Stimulated activated CD4-positive, alpha-beta T cell treated with anti-CD3 and anti-CD28 coated beads, Interleukin-4, amount 100 ng/mL, for 1 hour (primary cell): ENCODE measurements around the gene PCP4L1.
"Not testable (repeated sequence)": the region's sequence is repeated elsewhere in the genome, so short reads cannot be mapped to it uniquely, and the experiment has no call there.

Experiments
- DNase-seq: peaks from one replicate; pipeline ENCODE4 v3.0.0-alpha.2; 2020

PCP4L1 gene

DNA sequence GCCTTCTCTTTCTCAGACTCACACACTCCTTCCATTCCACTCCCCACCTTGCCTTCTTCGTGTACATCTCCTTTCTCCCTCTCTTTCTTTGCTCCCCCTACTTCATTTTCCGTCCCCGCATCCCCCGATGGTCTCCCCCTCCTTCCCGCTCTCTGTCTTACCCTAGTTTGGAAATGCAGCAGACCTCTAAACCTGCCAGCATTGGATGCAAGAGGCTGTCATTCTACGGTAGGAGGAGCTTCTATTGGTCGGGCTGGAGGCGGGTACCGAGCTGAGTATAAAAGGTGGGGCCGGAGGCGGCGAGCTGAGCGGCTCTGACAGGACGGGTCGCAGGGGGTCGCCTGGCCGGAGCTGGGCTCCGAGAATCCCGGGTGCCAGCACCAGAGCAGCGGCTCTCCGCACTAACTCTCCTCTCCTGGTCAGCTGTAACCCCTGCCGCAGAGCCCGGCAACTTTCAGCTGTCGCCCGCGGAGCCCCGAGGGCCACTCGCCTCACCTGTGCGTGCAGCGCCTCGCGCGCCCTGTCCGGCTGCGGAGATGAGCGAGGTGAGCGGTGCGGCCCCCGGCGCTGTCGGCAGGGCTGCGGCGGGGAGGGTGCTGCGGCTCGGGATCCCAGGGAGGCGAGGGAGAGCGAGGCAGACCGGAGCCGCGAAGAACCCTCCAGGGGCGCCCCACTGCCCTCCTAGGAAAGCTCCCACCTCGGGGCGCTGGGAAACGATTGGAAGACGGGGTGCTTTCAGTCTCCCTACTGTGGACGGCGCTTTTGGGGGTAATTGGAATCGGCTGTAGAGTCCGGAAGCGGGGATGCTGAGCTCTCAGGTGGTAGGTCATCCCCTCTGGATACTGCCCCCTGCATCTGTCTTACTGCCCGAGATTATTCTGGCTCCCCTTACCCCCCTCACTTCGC is at the start of gene PCP4L1:
PCP4L1 (plus strand) TSS at position 307 of the 906 bp plus-strand sequence; CDS start at position 537, 230 bp downstream.
- DNase-seq: peak; percentile 34

DNA sequence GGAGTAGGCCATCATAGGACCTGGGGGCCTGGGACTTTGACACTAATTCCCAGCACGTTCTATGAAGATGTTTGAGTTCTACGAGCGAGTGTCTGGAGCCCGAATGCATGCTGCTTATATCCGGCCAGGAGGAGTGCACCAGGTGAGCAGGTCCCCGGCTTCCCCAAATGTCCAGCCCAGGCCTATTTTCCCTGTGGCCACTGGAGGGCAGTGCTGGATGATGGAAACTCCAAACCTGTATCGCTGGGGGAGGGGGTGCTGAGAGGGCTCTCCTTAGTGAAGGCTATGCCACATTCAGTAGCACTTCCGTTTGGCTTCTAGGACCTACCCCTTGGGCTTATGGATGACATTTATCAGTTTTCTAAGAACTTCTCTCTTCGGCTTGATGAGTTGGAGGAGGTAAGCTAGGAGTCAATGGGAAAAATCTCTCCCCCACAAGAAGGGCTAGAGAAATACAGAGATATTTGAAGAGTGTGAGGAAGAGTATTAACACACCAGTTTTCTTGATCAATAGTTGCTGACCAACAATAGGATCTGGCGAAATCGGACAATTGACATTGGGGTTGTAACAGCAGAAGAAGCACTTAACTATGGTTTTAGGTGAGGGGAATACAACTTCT is 48.6 kb upstream of the PCP4L1 start:
- peak; percentile 69 for DNase-seq

DNA sequence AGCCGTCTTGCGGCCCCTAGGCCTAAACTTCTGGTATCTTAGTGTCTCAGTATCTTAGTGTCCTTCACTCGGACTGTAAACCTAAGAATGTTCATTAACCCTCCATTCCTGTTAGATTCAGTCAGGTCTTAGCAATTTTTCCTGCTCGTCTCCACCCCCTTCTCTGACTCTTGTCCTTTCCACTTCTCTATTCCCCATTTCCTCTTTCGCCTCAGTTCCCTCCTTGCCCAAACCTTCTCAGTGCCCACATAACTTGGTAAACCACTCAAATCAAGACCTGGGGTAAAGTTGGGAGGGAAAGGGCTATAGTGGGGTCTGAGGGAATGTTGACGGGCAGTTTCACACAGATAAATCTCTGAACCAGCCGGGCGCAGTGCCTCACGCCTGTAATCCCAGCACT is 44.2 kb upstream of the PCP4L1 start:
- DNase-seq: no peak

DNA sequence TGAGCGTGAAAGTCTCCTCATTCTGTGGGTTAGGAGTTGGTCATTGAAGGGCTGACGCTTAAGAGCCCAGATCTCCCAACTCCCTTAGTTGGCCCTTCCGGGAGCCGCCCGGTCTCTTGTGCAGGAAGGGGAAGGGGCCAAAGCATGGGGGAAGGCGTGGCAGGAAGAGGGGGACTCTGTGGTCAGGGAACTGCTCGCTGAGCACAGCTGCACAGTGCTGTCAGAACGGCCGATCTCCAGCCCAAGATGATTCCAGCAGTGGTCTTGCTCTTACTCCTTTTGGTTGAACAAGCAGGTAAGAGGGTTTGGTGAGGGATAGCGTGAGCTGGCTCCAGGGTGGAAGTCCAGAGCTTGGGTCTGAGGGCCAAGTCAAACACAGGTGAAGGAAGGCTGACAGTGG is 43.5 kb upstream of the PCP4L1 start, which contains the start of gene FCER1G:
FCER1G (plus strand) TSS at position 220 of the 400 bp plus-strand sequence; CDS start at position 247, 27 bp downstream.
- DNase-seq: no peak

DNA sequence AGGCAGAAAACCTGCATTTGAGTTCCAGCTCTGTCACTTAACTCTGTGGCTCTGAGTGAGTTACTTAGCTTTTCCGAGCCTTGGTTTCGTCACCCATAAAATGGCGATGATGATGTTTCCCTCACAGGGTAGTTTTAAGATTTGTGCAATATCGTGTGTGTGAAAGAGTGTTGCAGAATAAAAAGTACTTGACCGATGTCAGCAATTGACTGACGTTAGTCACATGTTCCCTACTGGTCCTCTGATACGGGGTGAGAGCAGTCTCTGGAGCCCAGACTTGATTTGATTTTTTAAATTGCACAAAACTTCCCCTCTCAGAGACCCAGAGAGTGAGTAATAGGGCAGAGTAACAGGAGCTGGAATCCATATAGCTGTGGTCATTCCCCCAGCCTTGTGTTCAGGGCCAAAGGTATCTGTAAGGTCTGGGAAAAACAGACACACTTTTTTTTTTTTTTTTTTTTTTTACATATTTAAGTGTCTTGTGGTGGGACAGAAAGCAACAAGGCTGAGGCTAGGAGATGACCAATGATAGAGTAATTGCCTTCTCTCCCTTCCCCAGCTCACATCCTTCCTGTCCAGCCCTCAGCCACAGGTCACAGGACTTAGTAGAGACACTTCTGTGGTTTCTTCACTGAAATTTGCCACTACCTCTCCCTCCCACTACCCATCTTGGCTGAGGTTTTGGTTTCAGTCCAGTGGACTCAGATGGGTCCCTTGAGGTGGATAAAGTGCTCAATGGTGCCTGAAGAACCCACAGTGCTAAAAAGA is 41.4 kb upstream of the PCP4L1 start:
- DNase-seq: no peak

DNA sequence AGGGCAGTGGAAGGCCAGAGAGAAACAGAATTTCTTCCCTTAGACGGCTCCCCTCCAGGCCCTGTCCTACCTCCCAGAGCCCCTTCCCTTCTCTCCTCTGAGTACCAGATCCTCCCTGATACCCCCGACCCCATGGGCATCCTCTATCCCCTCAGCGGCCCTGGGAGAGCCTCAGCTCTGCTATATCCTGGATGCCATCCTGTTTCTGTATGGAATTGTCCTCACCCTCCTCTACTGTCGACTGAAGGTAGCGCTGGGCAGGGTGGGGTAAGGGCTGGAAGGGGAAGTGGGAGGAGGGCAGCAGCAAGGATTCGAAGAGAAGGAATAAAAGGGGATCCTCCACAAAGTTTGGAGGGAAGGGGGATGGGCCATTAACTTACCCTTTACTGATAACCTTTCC is 40.7 kb upstream of the PCP4L1 start:
- DNase-seq: no peak

DNA sequence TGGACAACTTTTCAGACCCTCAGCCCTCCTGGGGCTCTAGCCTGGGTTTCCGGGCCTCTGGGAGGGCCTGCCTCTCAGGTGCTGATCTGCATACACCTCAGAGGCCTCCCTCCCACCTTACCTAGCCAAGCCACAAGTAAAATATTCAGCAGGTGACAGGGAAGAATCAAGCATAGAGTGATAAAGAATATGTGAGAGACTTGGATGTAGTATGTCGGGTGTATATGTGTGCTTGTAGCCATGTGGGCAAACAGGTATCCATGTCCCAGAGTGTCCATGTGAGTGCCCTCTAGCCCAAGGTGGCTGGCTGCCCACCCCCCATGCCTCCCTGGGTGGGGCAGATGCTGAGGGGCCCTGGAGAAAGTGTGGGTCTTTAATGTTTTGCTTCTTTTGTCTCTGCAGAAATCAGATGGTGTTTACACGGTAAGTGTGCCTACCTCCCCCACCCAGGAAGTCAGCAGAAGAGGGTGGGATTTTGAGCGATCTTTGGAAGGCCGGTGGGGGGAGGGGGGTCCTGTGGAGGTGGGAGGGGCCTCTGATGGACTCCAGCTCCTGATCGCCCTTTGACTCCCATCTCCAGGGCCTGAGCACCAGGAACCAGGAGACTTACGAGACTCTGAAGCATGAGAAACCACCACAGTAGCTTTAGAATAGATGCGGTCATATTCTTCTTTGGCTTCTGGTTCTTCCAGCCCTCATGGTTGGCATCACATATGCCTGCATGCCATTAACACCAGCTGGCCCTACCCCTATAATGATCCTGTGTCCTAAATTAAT is 40.1 kb upstream of the PCP4L1 start:
- no peak for DNase-seq

DNA sequence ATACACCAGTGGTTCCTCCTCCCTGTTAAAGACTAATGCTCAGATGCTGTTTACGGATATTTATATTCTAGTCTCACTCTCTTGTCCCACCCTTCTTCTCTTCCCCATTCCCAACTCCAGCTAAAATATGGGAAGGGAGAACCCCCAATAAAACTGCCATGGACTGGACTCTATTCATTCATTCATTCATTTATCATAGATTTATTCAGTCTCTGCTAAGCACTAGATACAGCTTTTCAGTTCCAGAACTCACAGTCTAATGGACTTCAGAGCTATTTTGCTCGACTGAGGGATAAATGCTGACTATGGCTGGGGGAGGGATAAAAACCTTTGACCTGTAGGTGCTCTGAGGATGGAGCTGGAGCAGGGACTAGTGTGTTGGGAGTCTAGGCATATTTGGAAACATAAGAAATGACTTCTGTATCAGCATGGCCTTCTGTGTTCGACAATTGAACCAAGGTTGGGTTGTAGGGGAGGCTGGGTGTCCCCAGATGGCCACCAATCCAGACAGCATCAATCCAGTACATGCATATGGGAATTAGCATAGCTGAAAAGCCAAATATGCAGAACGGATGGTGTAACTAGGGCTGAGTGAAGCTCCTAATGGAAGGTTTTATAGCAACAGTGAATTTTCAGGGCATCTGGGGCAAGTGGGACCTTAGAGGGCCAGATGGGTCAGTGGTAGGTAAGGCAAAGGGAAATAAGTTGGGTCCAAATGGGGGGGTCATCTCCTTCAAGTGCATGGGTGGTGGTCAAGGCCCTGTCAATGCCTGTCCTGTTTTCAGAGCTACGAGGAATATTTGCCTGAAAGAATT is 39.3 kb upstream of the PCP4L1 start:
- no peak for DNase-seq

DNA sequence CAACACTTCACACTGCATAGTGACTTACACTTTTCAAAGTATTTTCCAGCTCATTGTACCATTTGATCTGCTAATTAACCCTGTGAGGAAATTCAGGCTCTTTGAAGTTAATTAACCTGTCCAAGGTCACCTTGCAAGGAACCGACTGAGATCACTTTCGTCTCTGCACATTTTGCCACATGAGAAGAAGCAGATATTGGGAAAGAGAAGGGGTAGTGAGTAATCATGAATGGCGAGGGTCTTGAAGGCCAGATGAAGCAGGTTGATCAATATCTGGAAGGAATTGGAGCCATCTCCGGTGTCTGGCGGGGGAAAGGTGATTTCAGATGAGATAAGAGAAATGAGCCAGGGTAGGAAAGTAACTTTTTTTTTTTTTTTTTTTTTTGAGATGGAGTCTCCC is 38.5 kb upstream of the PCP4L1 start:
- no peak for DNase-seq

DNA sequence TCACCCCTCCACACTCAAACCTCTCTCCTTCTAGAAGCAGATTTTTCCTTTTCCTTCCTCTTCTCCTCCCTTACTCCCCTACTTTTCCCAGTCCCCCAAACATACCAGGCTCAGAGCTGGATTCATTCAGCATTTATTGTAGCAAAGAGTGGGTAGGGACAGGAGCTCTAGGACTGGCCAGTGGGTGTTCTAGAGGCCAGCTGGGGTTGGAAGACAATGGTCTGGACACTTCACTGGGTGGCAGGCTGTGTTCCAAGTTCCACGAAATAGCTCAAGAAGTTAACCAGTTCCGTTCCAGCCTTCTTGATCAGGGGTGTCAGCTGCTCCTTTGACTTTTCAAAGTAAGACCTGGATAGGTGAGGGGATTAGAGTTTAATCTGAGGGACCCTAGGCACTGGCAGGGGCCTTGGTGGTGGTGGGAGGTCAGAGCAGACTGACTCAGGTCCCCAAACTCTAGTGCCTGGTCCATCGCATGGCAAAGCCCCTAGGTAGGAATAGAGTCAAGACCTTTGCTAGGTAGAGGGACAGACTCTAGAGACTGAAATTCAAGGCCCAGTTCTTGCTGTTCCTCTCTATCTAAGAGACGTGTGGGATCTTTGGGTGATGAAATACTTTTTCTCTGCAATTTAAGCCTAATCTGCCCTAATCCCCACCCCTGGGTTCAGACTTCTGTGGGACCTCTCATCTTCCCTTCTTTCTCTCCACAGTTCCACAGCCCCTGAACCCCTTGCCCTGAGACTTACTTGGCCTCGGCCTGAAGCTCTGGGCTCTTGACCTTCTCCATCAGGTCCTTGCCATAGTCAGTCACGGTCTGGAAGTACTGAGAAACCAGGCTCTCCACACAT is 36.1 kb upstream of the PCP4L1 start:
- DNase-seq: no peak

DNA sequence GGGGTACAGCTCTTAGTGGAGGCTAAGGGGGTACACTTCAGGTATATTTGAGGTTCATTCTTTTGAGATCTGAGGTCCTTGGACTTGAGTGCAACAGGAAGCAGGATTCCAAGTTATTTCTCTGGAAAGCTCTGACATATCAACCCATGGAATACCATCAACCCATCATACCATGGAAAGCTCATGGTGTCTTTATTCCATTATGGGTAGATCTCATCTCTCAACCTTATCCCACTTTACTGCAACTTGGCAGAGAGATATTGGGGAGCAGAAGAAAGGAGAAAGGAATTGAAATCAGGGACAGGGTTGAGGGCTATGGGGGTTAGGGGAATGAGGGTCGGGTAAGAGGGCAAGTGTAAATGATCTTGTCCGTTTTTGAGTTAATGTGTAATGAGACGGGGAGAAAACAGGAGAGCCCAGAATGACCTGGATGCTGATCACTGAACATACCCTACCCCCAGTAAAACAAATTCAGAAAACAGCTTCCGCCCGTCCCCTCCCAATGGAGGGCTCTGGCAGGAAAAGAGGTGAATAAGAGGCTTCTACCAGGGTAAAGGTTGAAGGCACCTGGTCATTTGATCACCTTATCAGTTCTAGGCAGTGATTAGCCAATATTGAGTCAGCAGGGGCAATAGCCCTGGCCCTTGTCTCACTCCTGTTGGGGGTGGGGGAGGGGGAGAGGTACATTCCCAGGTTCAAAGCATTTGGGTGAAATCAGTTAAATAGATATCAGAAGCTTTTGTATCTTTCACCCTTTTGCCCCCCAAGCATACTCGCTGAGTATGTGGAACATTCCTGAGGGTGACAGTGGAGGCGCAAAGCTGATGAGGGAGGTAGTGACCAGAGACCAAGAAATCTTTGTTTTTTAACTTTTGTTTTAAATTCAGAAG is 34.5 kb upstream of the PCP4L1 start:
- no peak for DNase-seq

DNA sequence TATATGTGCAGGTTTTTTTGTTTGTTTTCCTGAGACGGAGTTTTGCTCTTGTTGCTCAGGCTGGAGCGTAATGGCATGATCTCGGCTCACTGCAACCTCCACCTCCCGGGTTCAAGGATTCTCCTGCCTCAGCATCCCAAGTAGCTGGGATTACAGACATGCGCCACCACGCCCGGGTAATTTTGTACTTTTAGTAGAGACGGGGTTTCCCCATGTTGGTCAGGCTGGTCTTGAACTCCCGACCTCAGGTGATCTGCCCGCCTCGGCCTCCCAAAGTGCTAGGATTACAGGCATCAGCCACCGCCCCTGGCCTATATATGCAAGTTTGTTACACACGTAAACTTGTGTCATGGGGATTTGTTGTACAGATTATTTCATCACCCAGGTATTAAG is 33.9 kb upstream of the PCP4L1 start:
- DNase-seq: not testable (repeated sequence)

DNA sequence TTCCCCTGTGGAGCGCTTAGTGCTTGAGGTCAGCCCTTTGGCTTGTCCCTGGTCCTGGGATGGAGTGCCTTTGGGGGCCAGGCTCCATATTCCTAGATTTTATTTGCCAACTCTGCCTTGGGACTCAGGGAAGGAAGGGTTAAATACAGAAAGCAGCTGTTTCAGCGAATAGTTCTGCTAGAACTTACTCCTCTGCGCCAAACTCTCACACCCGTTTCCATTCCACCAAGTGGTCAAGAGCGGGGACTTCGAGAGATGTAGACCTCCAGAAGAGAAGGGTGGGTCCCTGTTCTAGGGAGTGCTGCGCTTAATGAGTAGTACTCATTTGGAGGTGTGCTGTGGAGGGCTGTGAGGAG is 33.4 kb upstream of the PCP4L1 start:
- DNase-seq: no peak

DNA sequence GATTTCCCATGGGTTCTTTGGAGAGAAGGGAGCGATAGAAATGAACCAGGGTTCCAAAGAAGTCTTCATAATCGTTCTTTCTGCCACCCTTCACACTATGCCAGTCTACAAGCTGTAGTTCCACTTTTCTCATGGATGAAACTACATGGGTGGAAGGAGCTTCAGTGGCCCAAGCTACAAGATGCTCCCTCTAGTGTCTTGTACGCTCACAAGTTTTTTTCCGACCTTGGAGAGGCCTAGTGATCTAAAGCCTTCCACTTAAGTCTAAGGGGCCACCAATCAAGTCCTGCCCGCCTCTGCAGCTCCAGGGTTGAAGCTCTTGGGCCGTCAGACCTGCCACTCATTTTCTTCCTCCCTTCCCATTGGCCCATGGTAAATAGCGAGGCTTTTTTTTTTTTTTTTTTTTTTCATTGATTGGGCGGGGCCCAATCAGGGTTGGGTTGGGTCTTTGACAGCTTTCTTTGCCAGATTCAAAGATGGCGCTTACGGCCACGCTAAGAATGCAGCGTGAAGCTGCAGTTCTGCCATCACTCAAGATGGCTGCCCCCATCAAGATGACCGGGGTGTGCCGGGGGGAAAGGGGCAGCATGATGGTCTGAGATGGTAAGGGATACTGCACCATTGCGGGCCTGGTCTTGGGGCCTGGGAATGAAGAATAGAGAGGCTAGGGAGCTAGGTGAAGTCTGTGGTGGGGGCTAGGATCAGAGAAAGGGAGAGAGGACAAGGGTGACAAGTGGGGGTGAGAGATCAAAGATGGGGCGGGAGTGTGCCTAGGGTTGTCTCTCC is 32.8 kb upstream of the PCP4L1 start, which contains the start of gene TOMM40L:
TOMM40L (plus strand) TSS at position 527 of the 786 bp plus-strand sequence. CDS start 430 bp downstream, outside the sequence.
- DNase-seq: peak; percentile 82

DNA sequence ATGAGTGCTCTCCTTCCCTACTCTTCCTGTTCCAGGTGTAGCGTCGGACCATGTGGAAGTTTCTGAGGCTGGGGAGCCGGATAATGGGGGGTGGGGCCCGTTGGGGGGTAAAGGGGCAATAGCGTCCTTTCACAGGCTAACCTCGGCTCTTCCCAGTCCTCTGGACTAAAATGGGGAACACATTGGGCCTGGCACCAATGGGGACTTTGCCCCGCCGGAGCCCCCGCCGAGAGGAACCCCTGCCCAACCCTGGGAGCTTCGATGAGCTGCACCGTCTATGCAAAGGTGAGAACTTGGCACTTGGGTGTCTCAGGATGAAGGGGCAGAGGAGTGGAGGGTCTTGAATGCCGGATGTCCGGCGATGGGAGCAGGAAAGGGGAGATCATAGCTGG is 32.2 kb upstream of the PCP4L1 start:
- peak; percentile 8 for DNase-seq

DNA sequence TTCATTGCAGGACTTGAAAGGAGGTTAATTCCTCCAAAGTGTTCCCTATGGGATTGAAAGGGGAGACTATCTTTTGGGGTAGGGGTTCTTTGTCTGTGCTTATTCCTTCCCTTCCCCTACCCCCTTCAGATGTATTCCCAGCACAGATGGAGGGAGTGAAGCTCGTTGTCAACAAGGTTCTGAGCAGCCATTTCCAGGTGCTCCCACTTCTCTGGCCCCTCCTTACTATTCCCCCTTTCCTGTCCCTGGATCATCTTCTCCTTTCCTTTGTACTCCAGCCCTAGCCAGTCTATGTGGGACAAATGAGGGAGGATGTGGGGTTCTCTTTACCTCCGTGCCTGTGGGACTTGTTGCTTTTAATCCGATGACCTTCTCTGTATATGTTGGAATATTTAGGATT is 31.8 kb upstream of the PCP4L1 start:
- no peak for DNase-seq

DNA sequence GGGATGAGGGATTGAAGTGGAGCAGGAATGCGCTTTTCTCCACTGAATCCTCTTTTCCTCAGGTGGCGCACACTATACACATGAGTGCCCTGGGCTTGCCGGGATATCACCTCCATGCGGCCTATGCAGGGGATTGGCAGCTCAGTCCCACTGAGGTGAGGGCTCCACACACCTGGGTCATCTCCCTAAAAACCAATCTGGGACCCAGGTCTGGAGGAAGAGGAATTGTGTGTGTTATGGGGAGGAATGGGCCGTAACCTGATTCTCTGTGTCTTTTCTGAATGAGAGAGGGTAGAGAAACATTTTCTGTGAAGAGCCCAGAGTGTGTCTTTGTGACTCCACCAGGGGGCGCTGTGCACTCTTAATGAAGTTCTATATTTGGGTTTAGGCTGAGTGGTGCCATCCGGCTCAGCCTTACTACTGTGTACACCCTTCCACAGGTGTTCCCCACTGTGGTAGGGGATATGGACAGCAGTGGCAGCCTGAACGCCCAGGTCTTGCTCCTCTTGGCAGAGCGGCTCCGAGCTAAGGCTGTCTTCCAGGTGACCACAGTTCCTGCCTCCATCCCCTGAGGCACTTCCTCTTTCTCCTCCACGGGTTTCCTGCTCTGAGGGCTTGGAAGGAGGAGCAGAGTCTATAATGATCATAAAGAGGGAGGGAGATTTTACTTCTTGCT is 31.2 kb upstream of the PCP4L1 start:
- DNase-seq: peak; percentile 91

DNA sequence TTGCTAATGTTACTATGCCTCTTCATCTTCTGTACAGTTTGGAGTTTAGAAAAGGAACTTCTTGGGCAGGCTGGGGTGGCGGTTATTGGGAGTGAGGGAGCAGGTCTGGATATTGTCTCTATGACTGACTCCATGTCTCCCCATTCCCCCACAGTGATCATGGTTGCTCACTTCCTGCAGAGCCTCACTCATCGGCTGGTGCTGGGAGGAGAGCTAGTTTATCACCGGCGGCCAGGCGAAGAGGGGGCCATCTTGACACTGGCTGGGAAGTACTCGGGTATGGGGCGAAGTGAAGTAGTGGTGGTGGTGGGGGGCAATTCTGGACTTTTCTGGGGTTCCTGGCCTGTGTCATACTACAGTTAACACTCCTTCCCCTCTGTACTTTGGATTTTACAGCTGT is 30.5 kb upstream of the PCP4L1 start:
- no peak for DNase-seq
